HCT116 (cell line): ENCODE data around the gene PRRT4. TPM values are rescaled to one million over a fixed set of nuclear protein-coding genes. Genes with fewer than 3 reads are reported as not detected.

ENCODE experiments used
- ATAC-seq: fragments of 200-7000 bp; cut with Tn5 transposase; 2 replicates; pipeline ENCODE4 v1.9.1; 2020; ENCODE audit warnings: mild to moderate bottlenecking, moderate library complexity
- BruUV-seq: library from RNA; stranded (reverse); fragments of 400-500 nt; replicated peaks from 2 replicates; lab custom pipeline; 2021; lab: Mats Ljungman, UMichigan
- CTCF ChIA-PET: fragments of 300-600 bp; sonication (Branson Sonifier 250); formaldehyde crosslinking; loops from one replicate; lab custom pipeline; 2021; ENCODE audit warnings: antibody characterized with exemption; lab: Charles Lee
- POLR2A ChIA-PET: fragments of 300-600, 350-600 bp; sonication (Branson Sonifier 250); formaldehyde crosslinking; loops from one replicate; lab custom pipeline; 2021; ENCODE audit warnings: antibody characterized with exemption; lab: Charles Lee
- RAD21 ChIA-PET, 2 experiments: fragments of 300-600 bp; sonication (Branson Sonifier 250); formaldehyde crosslinking; loops; one replicate each; lab custom pipeline; 2023; ENCODE audit warnings: low total read pairs in 2 of 2; ENCODE audit not compliant: uncharacterized antibody in 2 of 2, unreplicated experiment in 2 of 2, low non-redundant PET in 1 of 2; lab: Charles Lee
- DNase-seq: peaks from one replicate; pipeline ENCODE4 v3.0.0-alpha.2; 2010; ENCODE audit warnings: low read depth, low spot score
- H2AFZ ChIP-seq: fragments of 200-600 bp; shearing (Covaris generic), sonication (generic); 2 replicates; pipeline ENCODE4 v1.6.1; 2017; ENCODE audit warnings: low read depth, mixed run types, mixed read lengths, antibody characterized with exemption, low read length; ENCODE audit not compliant: poor library complexity, severe bottlenecking
- H3K27ac ChIP-seq: 2 replicates; pipeline ENCODE4 v1.5.1; 2012; ENCODE audit warnings: low read depth, low read length
- H3K27me3 ChIP-seq: fragments of 200-600 bp; sonication (generic); 2 replicates; pipeline ENCODE4 v1.6.1; 2016; ENCODE audit warnings: mixed run types, low read length, mixed read lengths; ENCODE audit not compliant: insufficient read depth
- H3K36me3 ChIP-seq, 2 experiments: fragments of 200-500 bp in 1 of 2; fragments of 200-600 bp in 1 of 2; sonication (Bioruptor generic) in 1 of 2; sonication (generic) in 1 of 2; 2 replicates each; pipeline versions ENCODE4 v1.5.1 to v1.6.1; 2014 to 2016; ENCODE audit warnings: low read length in 2 of 2, inconsistent platforms in 1 of 2, mixed read lengths in 1 of 2, mixed run types in 1 of 2; ENCODE audit not compliant: insufficient read depth in 2 of 2, control insufficient read depth in 1 of 2
- H3K4me1 ChIP-seq, 2 experiments: fragments of 200-600 bp in 1 of 2; sonication (generic) in 1 of 2; 2 replicates each; pipeline versions ENCODE4 v1.5.1 to v1.6.1; 2012 to 2017; ENCODE audit warnings: low read length in 2 of 2, inconsistent platforms in 1 of 2, mild to moderate bottlenecking in 1 of 2, mixed read lengths in 1 of 2, mixed run types in 1 of 2, moderate library complexity in 1 of 2; ENCODE audit not compliant: insufficient read depth in 2 of 2, control insufficient read depth in 1 of 2
- H3K4me2 ChIP-seq: fragments of 200-600 bp; sonication (generic); 2 replicates; pipeline ENCODE4 v1.6.1; 2017; ENCODE audit warnings: mixed run types, low read length, mixed read lengths
- H3K4me3 ChIP-seq, 2 experiments: fragments of 200-600 bp in 1 of 2; sonication (generic) in 1 of 2; replicated peaks in 1 of 2; 2 replicates each; pipeline ENCODE4 v1.5.1; 2011 to 2016; ENCODE audit warnings: low read length in 2 of 2, control low read depth in 1 of 2, low read depth in 1 of 2, mild to moderate bottlenecking in 1 of 2, mixed read lengths in 1 of 2, mixed run types in 1 of 2
- H3K79me2 ChIP-seq: fragments of 200-600 bp; sonication (generic); 2 replicates; pipeline ENCODE4 v1.6.1; 2017; ENCODE audit warnings: mild to moderate bottlenecking, mixed run types, low read length, moderate library complexity, mixed read lengths; ENCODE audit not compliant: insufficient read depth
- H3K9ac ChIP-seq: fragments of 200-600 bp; sonication (generic); 2 replicates; pipeline ENCODE4 v1.6.1; 2016; ENCODE audit warnings: low read length, mixed read lengths
- H3K9me2 ChIP-seq: fragments of 200-600 bp; sonication (generic), shearing (Covaris generic); 2 replicates; pipeline ENCODE4 v1.6.1; 2017; ENCODE audit warnings: mixed run types, mild to moderate bottlenecking, moderate library complexity; ENCODE audit not compliant: insufficient read depth
- H3K9me3 ChIP-seq, 2 experiments: fragments of 200-500 bp in 1 of 2; fragments of 200-600 bp in 1 of 2; sonication (Bioruptor generic) in 1 of 2; sonication (generic) in 1 of 2; 2 replicates each; pipeline ENCODE4 v1.6.1; 2014 to 2017; ENCODE audit warnings: low read length in 2 of 2, mixed read lengths in 2 of 2, inconsistent platforms in 1 of 2, low read depth in 1 of 2, mild to moderate bottlenecking in 1 of 2, mixed run types in 1 of 2, moderate library complexity in 1 of 2; ENCODE audit not compliant: control insufficient read depth in 1 of 2, insufficient read depth in 1 of 2
- H4K20me1 ChIP-seq: fragments of 200-600 bp; sonication (generic), shearing (Covaris generic); 2 replicates; pipeline ENCODE4 v1.6.1; 2017; ENCODE audit warnings: mixed run types, mild to moderate bottlenecking, moderate library complexity; ENCODE audit not compliant: insufficient read depth
- ATF3 ChIP-seq: IDR thresholded peaks from 2 replicates; pipeline ENCODE4 v1.6.1; 2012
- CBX3 ChIP-seq: IDR thresholded peaks from 2 replicates; pipeline ENCODE4 v1.6.1; 2012; ENCODE audit warnings: low read depth
- CEBPB ChIP-seq: IDR thresholded peaks from 2 replicates; pipeline ENCODE4 v1.6.1; 2012; ENCODE audit warnings: low read depth
- EGR1 ChIP-seq: IDR thresholded peaks from 2 replicates; pipeline ENCODE4 v1.6.1; 2012; ENCODE audit warnings: low read depth
- ELF1 ChIP-seq: IDR thresholded peaks from 2 replicates; pipeline ENCODE4 v1.6.1; 2012; ENCODE audit warnings: low read depth, borderline replicate concordance
- EZH2phosphoT487 ChIP-seq: fragments of 200-600 bp; IDR thresholded peaks from 2 replicates; pipeline ENCODE4 v1.6.1; 2018; ENCODE audit warnings: antibody characterized with exemption, borderline replicate concordance
- FOSL1 ChIP-seq: IDR thresholded peaks from 2 replicates; pipeline ENCODE4 v1.6.1; 2012; ENCODE audit warnings: low read depth
- JUND ChIP-seq: IDR thresholded peaks from 2 replicates; pipeline ENCODE4 v1.6.1; 2012
- MAX ChIP-seq: IDR thresholded peaks from 2 replicates; pipeline ENCODE4 v1.6.1; 2012
- POLR2A ChIP-seq: IDR thresholded peaks from 2 replicates; pipeline ENCODE4 v1.7.0; 2011; ENCODE audit warnings: borderline replicate concordance; ENCODE audit not compliant: insufficient read depth, insufficient read length; ENCODE audit errors: extremely low read depth
- POLR2AphosphoS5 ChIP-seq: IDR thresholded peaks from 2 replicates; pipeline ENCODE4 v1.6.1; 2011; ENCODE audit warnings: mild to moderate bottlenecking, low read depth, low read length, moderate library complexity
- RAD21 ChIP-seq: IDR thresholded peaks from 2 replicates; pipeline ENCODE4 v1.6.1; 2012; ENCODE audit warnings: low read depth, mild to moderate bottlenecking
- SIN3A ChIP-seq: IDR thresholded peaks from 2 replicates; pipeline ENCODE4 v1.6.1; 2012; ENCODE audit warnings: low read depth
- SRF ChIP-seq: IDR thresholded peaks from 2 replicates; pipeline ENCODE4 v1.6.1; 2012; ENCODE audit warnings: low read depth
- TCF7L2 ChIP-seq: IDR thresholded peaks from 2 replicates; pipeline ENCODE4 v1.7.0; 2011; ENCODE audit warnings: borderline replicate concordance, inconsistent platforms; ENCODE audit not compliant: insufficient read depth, insufficient read length; ENCODE audit errors: extremely low read depth
- YY1 ChIP-seq: IDR thresholded peaks from 2 replicates; pipeline ENCODE4 v1.6.1; 2011; ENCODE audit warnings: low read length, low read depth, moderate library complexity, mild to moderate bottlenecking; ENCODE audit not compliant: insufficient replicate concordance; ENCODE audit errors: extremely low read depth
- ZFX ChIP-seq: fragments of 450-650 bp; IDR thresholded peaks from 2 replicates; pipeline ENCODE4 v1.6.1; 2017
- ZNF274 ChIP-seq: fragments of 200-500 bp; sonication (Bioruptor generic); IDR thresholded peaks from 2 replicates; pipeline ENCODE4 v1.6.1; 2014; ENCODE audit warnings: mild to moderate bottlenecking, low read depth, low read length, inconsistent platforms
- intact Hi-C: fragments of 100-400 bp; cut with micrococcal nuclease; formaldehyde crosslinking; loops from 2 replicates; pipeline ENCODE4 v1.10.0; 2022
- total RNA-seq: library from RNA; stranded (reverse); gene quantifications from one replicate; pipeline ENCODE4 v1.2.1, GENCODE V29; 2021; ENCODE audit not compliant: unreplicated experiment
- TF ChIP-seq, protein P1 (sequence below), 3 experiments: fragments of 200-600 bp in 1 of 3; sonication (generic) in 1 of 3; IDR thresholded peaks in 2 of 3; conservative IDR thresholded peaks in 1 of 3; 2 replicates each; pipeline ENCODE4 v1.5.1; 2012 to 2017; ENCODE audit warnings: low read depth in 2 of 3, low read length in 2 of 3, antibody characterized with exemption in 1 of 3, borderline replicate concordance in 1 of 3, control low read depth in 1 of 3, mild to moderate bottlenecking in 1 of 3, mixed read lengths in 1 of 3, mixed run types in 1 of 3, moderate library complexity in 1 of 3; ENCODE audit not compliant: insufficient read depth in 1 of 3

PRRT4 gene
- total RNA-seq, 1 experiment from 2014 or later, result 4.0 TPM

DNA sequence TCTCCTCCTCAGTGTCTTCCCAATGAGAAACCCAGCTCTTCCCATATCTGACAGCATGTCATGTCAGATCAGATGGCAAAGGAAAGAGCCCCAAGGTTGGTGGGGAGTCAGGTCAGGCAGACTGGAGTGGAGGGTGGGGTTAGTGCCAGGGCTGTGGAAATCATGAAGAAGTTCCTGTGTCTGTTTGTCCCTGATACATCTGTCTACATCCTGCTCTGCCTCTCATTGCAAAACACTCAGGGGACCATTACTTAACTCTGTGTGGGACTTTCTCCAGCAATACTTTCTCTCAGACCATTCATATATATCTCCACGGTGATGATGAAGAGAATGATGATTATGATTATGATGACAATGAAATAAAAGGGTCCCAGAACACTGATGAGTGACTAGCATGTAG, 3.3 kb downstream of the PRRT4 start:
- H3K27me3 ChIP-seq, result no peaks in the 10 kb centered on the region
- H3K4me2 ChIP-seq, result no peak overlapping the region
- RAD21 ChIA-PET, result no interaction called here
- TF ChIP-seq ELF1 (no peak), TCF7L2 (no peak), YY1 (no peak), EGR1 (no peak), CBX3 (no peak), POLR2AphosphoS5 (no peak), ATF3 (no peak)
- H4K20me1 ChIP-seq, result no peaks in the 10 kb centered on the region
- no peak overlapping the region for H3K27ac ChIP-seq
- no peaks in the 10 kb centered on the region for H3K36me3 ChIP-seq
- POLR2A ChIA-PET, result no interaction called here
- intact Hi-C loops, result no loop called here
- H2AFZ ChIP-seq, result no peak overlapping the region
- ATAC-seq (no peak), DNase-seq (no peak)
- BruUV-seq, result no TSS peak
- peaks cover 6 to 18% of the 10 kb centered on the region in 2 experiments for H3K4me1 ChIP-seq
- CTCF ChIA-PET, result interaction anchor here (1.3 to 2.3 kb wide), 3 partner anchors 11 to 29 kb away, joined by 5 to 14 read pairs (median 7); no protein-coding TSS in a partner anchor
- no peaks in the 10 kb centered on the region for H3K9me3 ChIP-seq
- no peak overlapping the region for H3K9ac ChIP-seq
- H3K4me3 ChIP-seq, result no peak overlapping the region
- H3K9me2 ChIP-seq, result no peaks in the 10 kb centered on the region
- H3K79me2 ChIP-seq, result no peaks in the 10 kb centered on the region

- intact Hi-C loops, result no loop called here
- Histone ChIP-seq H3K79me2 (no peaks in the 10 kb centered on the region), H3K27ac (no peak overlapping the region), H4K20me1 (no peaks in the 10 kb centered on the region), H3K4me2 (no peak overlapping the region), H3K4me1 (peaks cover 4 to 14% of the 10 kb centered on the region in 2 experiments), H3K9me2 (no peaks in the 10 kb centered on the region), H3K9ac (no peak overlapping the region), H3K9me3 (no peaks in the 10 kb centered on the region), H3K36me3 (no peaks in the 10 kb centered on the region), H2AFZ (no peak overlapping the region), H3K4me3 (no peak overlapping the region), H3K27me3 (no peaks in the 10 kb centered on the region)
- BruUV-seq, result no TSS peak
- ChIA-PET CTCF (interaction anchor here (1.3 to 2.3 kb wide), 3 partner anchors 10 to 30 kb away, joined by 5 to 14 read pairs (median 7); no protein-coding TSS in a partner anchor), POLR2A (no interaction called here), RAD21 (no interaction called here)
- no peak for DNase-seq
- ATAC-seq, result no peak
- TF ChIP-seq ZFX, result no peak
- no peak for TF ChIP-seq EZH2phosphoT487
- no peak for TF ChIP-seq MAX
- TF ChIP-seq SIN3A, result no peak
- no peak for TF ChIP-seq SRF
- TF ChIP-seq RAD21, result no peak
- TF ChIP-seq POLR2A, result no peak
- TF ChIP-seq ELF1, result no peak
- TF ChIP-seq JUND, result no peak
- no peak for TF ChIP-seq CBX3
- TF ChIP-seq TCF7L2, result no peak
- TF ChIP-seq YY1, result no peak
- no peak for TF ChIP-seq CEBPB
- no peak for TF ChIP-seq EGR1
- no peak for TF ChIP-seq ZNF274
- no peak for TF ChIP-seq FOSL1
- TF ChIP-seq, protein P1, sequence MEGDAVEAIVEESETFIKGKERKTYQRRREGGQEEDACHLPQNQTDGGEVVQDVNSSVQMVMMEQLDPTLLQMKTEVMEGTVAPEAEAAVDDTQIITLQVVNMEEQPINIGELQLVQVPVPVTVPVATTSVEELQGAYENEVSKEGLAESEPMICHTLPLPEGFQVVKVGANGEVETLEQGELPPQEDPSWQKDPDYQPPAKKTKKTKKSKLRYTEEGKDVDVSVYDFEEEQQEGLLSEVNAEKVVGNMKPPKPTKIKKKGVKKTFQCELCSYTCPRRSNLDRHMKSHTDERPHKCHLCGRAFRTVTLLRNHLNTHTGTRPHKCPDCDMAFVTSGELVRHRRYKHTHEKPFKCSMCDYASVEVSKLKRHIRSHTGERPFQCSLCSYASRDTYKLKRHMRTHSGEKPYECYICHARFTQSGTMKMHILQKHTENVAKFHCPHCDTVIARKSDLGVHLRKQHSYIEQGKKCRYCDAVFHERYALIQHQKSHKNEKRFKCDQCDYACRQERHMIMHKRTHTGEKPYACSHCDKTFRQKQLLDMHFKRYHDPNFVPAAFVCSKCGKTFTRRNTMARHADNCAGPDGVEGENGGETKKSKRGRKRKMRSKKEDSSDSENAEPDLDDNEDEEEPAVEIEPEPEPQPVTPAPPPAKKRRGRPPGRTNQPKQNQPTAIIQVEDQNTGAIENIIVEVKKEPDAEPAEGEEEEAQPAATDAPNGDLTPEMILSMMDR (IDR thresholded peaks at IDR 0.05 in 2 of 3, conservative IDR thresholded peaks at IDR 0.05 in 1 of 3; ENCODE audit: borderline replicate concordance in 1 of 3, insufficient read depth in 1 of 3, low read depth in 2 of 3, low read length in 2 of 3), result no peak
These were observed 4.3 kb downstream of the PRRT4 start for GRCh38 chr7:128357217-128357613.
